HepG2 (cell line): Measurements from ENCODE around the gene BCL2L13. TPM values are rescaled to one million over a fixed set of nuclear protein-coding genes. Genes with fewer than 3 reads are reported as not detected.
"Not testable (repeated sequence)": the region's sequence is repeated elsewhere in the genome, so short reads cannot be mapped to it uniquely, and the experiment has no call there.

Experiments
- ATAC-seq: fragments of 200-7000 bp; cut with Tn5 transposase; 3 replicates; pipeline ENCODE4 v1.9.1; 2020; ENCODE audit warnings: mild to moderate bottlenecking, moderate library complexity
- BruUV-seq: library from RNA; stranded (reverse); fragments of 400-500 nt; replicated peaks from 2 replicates; lab custom pipeline; 2021; lab: Mats Ljungman, UMichigan
- CTCF ChIA-PET: fragments of 300-600 bp; formaldehyde crosslinking; extraction: SDS; loops from one replicate; lab custom pipeline; 2021; ENCODE audit warnings: low total read pairs, inconsistent platforms, low intra/inter-chr PET ratio; lab: Yijun Ruan, JAX
- POLR2A ChIA-PET: fragments of 350-600 bp; sonication (Branson Sonifier 250); formaldehyde crosslinking; loops from one replicate; lab custom pipeline; 2020; ENCODE audit warnings: antibody characterized with exemption, inconsistent platforms; lab: Yijun Ruan, JAX
- DNase-seq: peaks from one replicate; pipeline ENCODE4 v3.0.0-alpha.2; 2015; ENCODE audit warnings: low spot score
- FAIRE-seq: peaks from 3 replicates; lab custom pipeline; 2011; peaks lifted over from hg19 to GRCh38; lab: Jason Lieb, UNC
- H2AFZ ChIP-seq: one replicate; pipeline ENCODE4 v1.6.1; 2011; ENCODE audit warnings: low read length, inconsistent platforms
- H3K27ac ChIP-seq: fragments of 300-600 bp; 3 replicates; pipeline ENCODE4 v1.8.0; 2011; ENCODE audit warnings: mixed run types, mild to moderate bottlenecking, mixed read lengths, low read length, inconsistent platforms; ENCODE audit not compliant: insufficient read depth; ENCODE audit errors: extremely low read length
- H3K27me3 ChIP-seq, 2 experiments: fragments of 200-600 bp in 1 of 2; 2 replicates in 1 of 2; 3 replicates in 1 of 2; pipeline versions ENCODE4 v1.6.0 to v1.8.0; 2011; ENCODE audit warnings: low read length in 2 of 2, mild to moderate bottlenecking in 2 of 2, moderate library complexity in 2 of 2, inconsistent platforms in 1 of 2; ENCODE audit not compliant: insufficient read depth in 2 of 2, control insufficient read depth in 1 of 2
- H3K36me3 ChIP-seq, 2 experiments: fragments of 200-600 bp in 1 of 2; replicated peaks in 1 of 2; 2 replicates in 1 of 2; 3 replicates in 1 of 2; pipeline versions ENCODE4 v1.5.1 to v1.8.0; 2011; ENCODE audit warnings: low read length in 2 of 2, inconsistent platforms in 1 of 2; ENCODE audit not compliant: insufficient read depth in 2 of 2, control insufficient read depth in 1 of 2
- H3K4me1 ChIP-seq: 2 replicates; pipeline ENCODE4 v1.5.1; 2012; ENCODE audit warnings: low read length, inconsistent platforms; ENCODE audit not compliant: insufficient read depth
- H3K4me2 ChIP-seq: 2 replicates; pipeline ENCODE4 v1.6.0; 2011; ENCODE audit warnings: low read depth, low read length, inconsistent platforms
- H3K4me3 ChIP-seq, 3 experiments: fragments of 200-600 bp in 1 of 3; sonication (generic), shearing (Covaris generic) in 1 of 3; replicated peaks in 1 of 3; 2 replicates each; pipeline ENCODE4 v1.5.1; 2011 to 2016; ENCODE audit warnings: low read length in 3 of 3, inconsistent platforms in 2 of 3, low read depth in 2 of 3, mild to moderate bottlenecking in 2 of 3, control low read depth in 1 of 3, mixed read lengths in 1 of 3; ENCODE audit not compliant: insufficient read depth in 1 of 3
- H3K79me2 ChIP-seq: one replicate; pipeline ENCODE4 v1.6.1; 2011; ENCODE audit warnings: low read length, inconsistent platforms; ENCODE audit not compliant: insufficient read depth
- H3K9ac ChIP-seq: 2 replicates; pipeline ENCODE4 v1.6.0; 2011; ENCODE audit warnings: mild to moderate bottlenecking, low read depth, low read length, inconsistent platforms; ENCODE audit not compliant: insufficient read depth
- H3K9me3 ChIP-seq: 2 replicates; pipeline ENCODE4 v1.5.1; 2012; ENCODE audit warnings: mild to moderate bottlenecking, low read length
- H4K20me1 ChIP-seq: 2 replicates; pipeline ENCODE4 v1.6.0; 2011; ENCODE audit warnings: inconsistent platforms, mild to moderate bottlenecking, low read length, moderate library complexity; ENCODE audit not compliant: insufficient read depth
- CBX2 ChIP-seq, 2 experiments: fragments of 200-600 bp in 1 of 2; sonication (generic); formaldehyde crosslinking in 1 of 2; IDR thresholded peaks; 2 replicates each; pipeline versions ENCODE4 v1.7.0 to v1.8.1; 2018 to 2022; ENCODE audit warnings: low read depth in 2 of 2, low read length in 1 of 2, mild to moderate bottlenecking in 1 of 2, missing genetic modification reagents in 1 of 2
- KLF11 ChIP-seq: IDR thresholded peaks from 2 replicates; pipeline ENCODE4 v1.6.1; 2016; ENCODE audit warnings: missing compliant biosample characterization
- NBN ChIP-seq: fragments of 450-650 bp; conservative IDR thresholded peaks from 2 replicates; pipeline ENCODE4 v1.6.1; 2017
- RNF2 ChIP-seq: fragments of 450-650 bp; conservative IDR thresholded peaks from 2 replicates; pipeline ENCODE4 v1.6.1; 2016; ENCODE audit warnings: low read depth
- TARDBP ChIP-seq: sonication (generic); formaldehyde crosslinking; IDR thresholded peaks from 2 replicates; pipeline ENCODE4 v1.8.0; 2022; ENCODE audit warnings: mild to moderate bottlenecking, missing genetic modification reagents
- WGBS: methylation state at CpG from one replicate; pipeline ENCODE4 v1.1.6; 2017; ENCODE audit warnings: low lambda C conversion rate; 5-methylcytosine and 5-hydroxymethylcytosine counted together
- in situ Hi-C: cut with HindIII; loops from 2 replicates; pipeline ENCODE4 v1.10.0; 2017; ENCODE audit warnings: low pct_unique_long_range_greater_than_20kb; ENCODE audit not compliant: extremely low pct_ligation_motif_present
- intact Hi-C: fragments of 100-400 bp; cut with micrococcal nuclease; formaldehyde crosslinking; loops from one replicate; pipeline ENCODE4 v1.10.0; 2022; ENCODE audit not compliant: unreplicated experiment
- polyA plus RNA-seq, 8 experiments: library from polyadenylated mRNA; depleted of rRNA in 3 of 8; stranded (reverse) in 7 of 8; unstranded in 1 of 8; fragments of >200 nt; fragmentation: Illumina TruSeq in 4 of 8; extraction: Trizol in 4 of 8; gene quantifications; 2 replicates each; pipeline versions ENCODE4 v1.2.1 to v1.2.3, GENCODE V29; 2011 to 2016; ENCODE audit warnings: low read depth in 4 of 8, missing spikeins in 1 of 8, mixed read lengths in 1 of 8; ENCODE audit not compliant: insufficient read depth in 1 of 8
- total RNA-seq, 5 experiments: library from RNA; depleted of rRNA; stranded (reverse); fragments of >200 nt; fragmentation: Illumina TruSeq; extraction: Trizol; gene quantifications; 2 replicates each; pipeline ENCODE4 v1.2.3, GENCODE V29; 2016; ENCODE audit warnings: low read depth in 1 of 5
- TF ChIP-seq, protein P1 (sequence below): IDR thresholded peaks from 2 replicates; pipeline ENCODE4 v1.6.1; 2012; ENCODE audit warnings: low read depth, low read length, improper control_type of control experiment
- TF ChIP-seq, protein P2 (sequence below): sonication (generic); formaldehyde crosslinking; IDR thresholded peaks from 2 replicates; pipeline ENCODE4 v1.4.0; 2020; ENCODE audit warnings: missing genetic modification reagents, borderline replicate concordance

BCL2L13 gene
- total and polyA plus RNA-seq, 2 of the 13 experiments (the other 11 are each of a cell fraction or from before 2014, with no cell fraction given): 13.5 to 14.6 TPM

DNA sequence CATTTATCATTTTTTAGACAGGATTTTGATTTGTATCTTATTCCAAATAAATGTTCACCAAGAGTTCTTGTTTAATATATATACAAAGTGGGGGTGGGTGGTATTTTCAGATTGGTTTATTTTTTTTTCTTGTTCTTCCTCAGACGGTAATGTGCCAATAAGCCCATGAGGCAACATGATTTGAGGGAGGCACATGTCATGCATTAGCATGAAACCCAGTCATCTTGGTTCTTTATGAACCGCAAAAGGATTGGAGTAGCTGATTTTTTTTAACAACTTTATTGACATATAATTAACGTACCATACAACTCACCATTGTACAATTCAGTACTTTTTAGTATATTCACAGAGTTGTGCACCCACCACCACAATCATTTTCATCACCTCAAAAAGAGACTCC, 2.7 kb downstream of the BCL2L13 start (continued):
- no peak for TF ChIP-seq NBN
- TF ChIP-seq, all 625 proteins: peak for 0

DNA sequence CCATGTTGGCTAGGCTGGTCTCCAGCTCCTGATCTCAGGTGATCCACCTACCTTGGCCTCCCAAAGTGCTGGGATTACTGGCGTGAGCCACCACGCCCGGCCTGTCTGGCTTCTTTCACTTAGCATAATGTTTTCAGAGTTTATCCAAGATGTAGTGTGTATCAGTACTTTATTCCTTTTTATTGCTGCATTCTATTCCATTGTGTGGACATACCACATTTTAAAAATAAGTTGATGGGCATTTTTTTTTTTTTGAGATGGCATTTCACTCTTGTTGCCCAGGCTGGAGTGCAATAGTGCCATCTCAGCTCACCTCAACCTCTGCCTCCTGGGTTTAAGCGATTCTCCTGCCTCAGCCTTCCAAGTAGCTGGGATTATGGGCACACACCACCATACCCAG, 3.8 kb downstream of the BCL2L13 start:
- H3K27ac ChIP-seq, ATAC-seq, BruUV-seq, in situ Hi-C loops, H3K9ac ChIP-seq, H3K4me2 ChIP-seq, intact Hi-C loops, H3K4me3 ChIP-seq, CTCF ChIA-PET, DNase-seq, POLR2A ChIA-PET, H4K20me1 ChIP-seq, H3K36me3 ChIP-seq, H3K9me3 ChIP-seq, FAIRE-seq, H3K27me3 ChIP-seq, H2AFZ ChIP-seq: not testable (repeated sequence)
- Histone ChIP-seq H3K4me1 (peaks cover 13% of the 10 kb centered on the region), H3K79me2 (peaks cover 16% of the 10 kb centered on the region)
- 95% methylated on average over 4 of the region's 4 CpGs for WGBS

DNA sequence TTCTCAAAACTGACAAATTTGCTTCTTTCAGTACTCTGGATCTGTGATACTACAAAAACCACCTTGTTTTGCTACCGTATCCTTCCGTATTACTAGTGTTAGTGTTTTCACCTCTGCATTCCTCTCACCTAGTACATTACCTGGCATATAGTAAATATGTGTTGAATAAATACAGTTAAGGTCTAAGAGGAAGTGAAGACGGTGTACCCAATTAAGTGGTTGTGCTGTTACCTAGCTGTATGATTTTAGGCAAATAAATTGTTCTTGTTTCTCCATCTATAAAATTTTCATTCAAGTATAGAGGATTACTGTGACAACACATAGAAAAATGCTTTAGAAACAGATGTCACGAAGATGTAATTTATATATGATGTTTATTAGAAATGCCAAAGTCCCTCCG, 8.9 kb downstream of the BCL2L13 start:
- no peak for FAIRE-seq
- BruUV-seq: no TSS peak

More for the DNA sequence above, 8.9 kb downstream of the BCL2L13 start:
- POLR2A ChIA-PET: interaction anchor here (1.7 kb wide), 1 partner anchor 8 kb away, joined by 8 read pairs; the partner anchor contains the start of gene BCL2L13
- TF ChIP-seq CBX2 (IDR thresholded peaks at IDR 0.05; ENCODE audit: low read depth, low read length): no peak
- TF ChIP-seq CBX2 (CRISPR knock-in tag; IDR thresholded peaks at IDR 0.05; ENCODE audit: low read depth): no peak
- no peak for TF ChIP-seq KLF11 (CRISPR knock-in tag)
- no peak for TF ChIP-seq RNF2
- TF ChIP-seq, protein P1, sequence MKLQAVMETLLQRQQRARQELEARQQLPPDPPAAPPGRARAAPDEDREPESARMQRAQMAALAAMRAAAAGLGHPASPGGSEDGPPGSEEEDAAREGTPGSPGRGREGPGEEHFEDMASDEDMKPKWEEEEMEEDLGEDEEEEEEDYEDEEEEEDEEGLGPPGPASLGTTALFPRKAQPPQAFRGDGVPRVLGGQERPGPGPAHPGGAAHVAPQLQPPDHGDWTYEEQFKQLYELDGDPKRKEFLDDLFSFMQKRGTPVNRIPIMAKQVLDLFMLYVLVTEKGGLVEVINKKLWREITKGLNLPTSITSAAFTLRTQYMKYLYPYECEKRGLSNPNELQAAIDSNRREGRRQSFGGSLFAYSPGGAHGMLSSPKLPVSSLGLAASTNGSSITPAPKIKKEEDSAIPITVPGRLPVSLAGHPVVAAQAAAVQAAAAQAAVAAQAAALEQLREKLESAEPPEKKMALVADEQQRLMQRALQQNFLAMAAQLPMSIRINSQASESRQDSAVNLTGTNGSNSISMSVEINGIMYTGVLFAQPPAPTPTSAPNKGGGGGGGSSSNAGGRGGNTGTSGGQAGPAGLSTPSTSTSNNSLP: no peak
- TF ChIP-seq, protein P2, sequence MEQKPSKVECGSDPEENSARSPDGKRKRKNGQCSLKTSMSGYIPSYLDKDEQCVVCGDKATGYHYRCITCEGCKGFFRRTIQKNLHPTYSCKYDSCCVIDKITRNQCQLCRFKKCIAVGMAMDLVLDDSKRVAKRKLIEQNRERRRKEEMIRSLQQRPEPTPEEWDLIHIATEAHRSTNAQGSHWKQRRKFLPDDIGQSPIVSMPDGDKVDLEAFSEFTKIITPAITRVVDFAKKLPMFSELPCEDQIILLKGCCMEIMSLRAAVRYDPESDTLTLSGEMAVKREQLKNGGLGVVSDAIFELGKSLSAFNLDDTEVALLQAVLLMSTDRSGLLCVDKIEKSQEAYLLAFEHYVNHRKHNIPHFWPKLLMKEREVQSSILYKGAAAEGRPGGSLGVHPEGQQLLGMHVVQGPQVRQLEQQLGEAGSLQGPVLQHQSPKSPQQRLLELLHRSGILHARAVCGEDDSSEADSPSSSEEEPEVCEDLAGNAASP: no peak
- no peak for TF ChIP-seq TARDBP (CRISPR knock-in tag)
- TF ChIP-seq, all 625 proteins: peak for 0
- CTCF ChIA-PET: no interaction called here
- no peak overlapping the region for H2AFZ ChIP-seq
- DNase-seq (no peak), ATAC-seq (no peak)
- H3K9ac ChIP-seq: no peak overlapping the region
- H3K79me2 ChIP-seq: no peaks in the 10 kb centered on the region
- in situ Hi-C loops: no loop called here
- no peak overlapping the region for H3K4me3 ChIP-seq
- no peaks in the 10 kb centered on the region for H3K9me3 ChIP-seq
- H3K27me3 ChIP-seq: no peaks in the 10 kb centered on the region
- H3K36me3 ChIP-seq: no peaks in the 10 kb centered on the region
- H3K27ac ChIP-seq: no peak overlapping the region
- intact Hi-C loops: no loop called here
- H3K4me2 ChIP-seq: no peak overlapping the region
- no peaks in the 10 kb centered on the region for H3K4me1 ChIP-seq
- no peaks in the 10 kb centered on the region for H4K20me1 ChIP-seq
- 97% methylated on average over 5 of the region's 5 CpGs for WGBS
